ENCODE results near the gene SS18L1.
"Not testable (repeated sequence)": the region's sequence is repeated elsewhere in the genome, so short reads cannot be mapped to it uniquely, and the experiment has no call there.

Gene SS18L1

GRCh38 chr20:62143081-62143956 lies at the start of gene SS18L1, which contains the start of gene PSMA7:
Gene SS18L1 (plus strand): TSS chr20:62143769. CDS start chr20:62143821, 52 bp downstream.
Gene PSMA7 (minus strand): TSS chr20:62143394. CDS start chr20:62143303, 91 bp downstream.
- DNase-seq = peak; percentile 90

- no peak for DNase-seq
These were observed 46.9 kb upstream of the SS18L1 start for GRCh38 chr20:62096421-62097380.

GRCh38 chr20:62097881-62098407 lies 45.6 kb upstream of the SS18L1 start:
- DNase-seq = no peak

- DNase-seq = no peak
These were observed 42.5 kb upstream of the SS18L1 start for GRCh38 chr20:62101078-62101477.

GRCh38 chr20:62103508-62104233 lies 39.9 kb upstream of the SS18L1 start:
- no peak for DNase-seq

- no peak for DNase-seq
These were observed 39.3 kb upstream of the SS18L1 start for GRCh38 chr20:62104234-62104789.

- DNase-seq = no peak
These were observed 38.7 kb upstream of the SS18L1 start for GRCh38 chr20:62104791-62105345.

- DNase-seq = no peak
These were observed 38.0 kb upstream of the SS18L1 start for GRCh38 chr20:62105592-62105991.

GRCh38 chr20:62111148-62111547 lies 32.4 kb upstream of the SS18L1 start:
- no peak for DNase-seq

GRCh38 chr20:62112368-62112767 lies 31.2 kb upstream of the SS18L1 start:
- DNase-seq = no peak

- no peak for DNase-seq
These were observed 28.7 kb upstream of the SS18L1 start for GRCh38 chr20:62114894-62115293.

- DNase-seq = not testable (repeated sequence)
These were observed 27.7 kb upstream of the SS18L1 start for GRCh38 chr20:62115800-62116407.

GRCh38 chr20:62116558-62117361 lies 26.8 kb upstream of the SS18L1 start:
- no peak for DNase-seq

- no peak for DNase-seq
These were observed 26.3 kb upstream of the SS18L1 start for GRCh38 chr20:62117362-62117646.

GRCh38 chr20:62117658-62118057 lies 25.9 kb upstream of the SS18L1 start:
- DNase-seq = no peak

GRCh38 chr20:62118113-62119043 lies 25.2 kb upstream of the SS18L1 start:
- no peak for DNase-seq

GRCh38 chr20:62119115-62119514 lies 24.5 kb upstream of the SS18L1 start:
- no peak for DNase-seq

GRCh38 chr20:62119591-62120364 lies 23.8 kb upstream of the SS18L1 start:
- no peak for DNase-seq

- DNase-seq = no peak
These were observed 23.2 kb upstream of the SS18L1 start for GRCh38 chr20:62120365-62120762.

All from femur (tissue), 1 donor.